ENCODE results near the gene MCM5. TPM values are rescaled to one million over a fixed set of nuclear protein-coding genes. Genes with fewer than 3 reads are reported as not detected.
A peak's percentile ranks its signal among the peaks of the same experiment; 100 is the strongest.

MCM5 gene
- total RNA-seq, 2 experiments from 2014 or later, result 21.6 to 22.6 TPM

GRCh38 chr22:35352214-35353111, 47.5 kb upstream of the MCM5 start:
- ChIA-PET CTCF (interaction anchor here (0.7 kb wide), 1 partner anchor 23 kb away, joined by 3 read pairs; no protein-coding TSS in a partner anchor), POLR2A (no interaction called here)
- peak in 7 of 14 experiments; percentile 15 to 82 (median 46) for DNase-seq
- peaks cover 8% of the 10 kb centered on the region for H3K36me3 Mint-ChIP-seq (ENCODE audit: low read depth)
- H3K4me3 Mint-ChIP-seq, result peak overlapping the region; percentile 8
- H3K4me3 ChIP-seq (ENCODE audit: low read length), result peak overlapping the region; percentile 4
- peaks cover 31% of the 10 kb centered on the region for H3K4me1 ChIP-seq (ENCODE audit: insufficient read depth, low read length)
- H3K27ac Mint-ChIP-seq, result no peak overlapping the region
- intact Hi-C loops (cut with DNase I, micrococcal nuclease), result loop anchor here in 1 of 2 experiments (5.0 kb wide), 2 partner anchors 45 to 870 kb away; no protein-coding TSS in a partner anchor
- H3K9me3 ChIP-seq (ENCODE audit: control insufficient read depth in 1 of 2, insufficient read depth in 1 of 2, low read length in 2 of 2), result no peaks in the 10 kb centered on the region
- H3K36me3 ChIP-seq (ENCODE audit: insufficient read depth, low read length), result peaks cover 3% of the 10 kb centered on the region
- peaks cover 17% of the 10 kb centered on the region for H3K27me3 Mint-ChIP-seq
- TF ChIP-seq, protein P1, sequence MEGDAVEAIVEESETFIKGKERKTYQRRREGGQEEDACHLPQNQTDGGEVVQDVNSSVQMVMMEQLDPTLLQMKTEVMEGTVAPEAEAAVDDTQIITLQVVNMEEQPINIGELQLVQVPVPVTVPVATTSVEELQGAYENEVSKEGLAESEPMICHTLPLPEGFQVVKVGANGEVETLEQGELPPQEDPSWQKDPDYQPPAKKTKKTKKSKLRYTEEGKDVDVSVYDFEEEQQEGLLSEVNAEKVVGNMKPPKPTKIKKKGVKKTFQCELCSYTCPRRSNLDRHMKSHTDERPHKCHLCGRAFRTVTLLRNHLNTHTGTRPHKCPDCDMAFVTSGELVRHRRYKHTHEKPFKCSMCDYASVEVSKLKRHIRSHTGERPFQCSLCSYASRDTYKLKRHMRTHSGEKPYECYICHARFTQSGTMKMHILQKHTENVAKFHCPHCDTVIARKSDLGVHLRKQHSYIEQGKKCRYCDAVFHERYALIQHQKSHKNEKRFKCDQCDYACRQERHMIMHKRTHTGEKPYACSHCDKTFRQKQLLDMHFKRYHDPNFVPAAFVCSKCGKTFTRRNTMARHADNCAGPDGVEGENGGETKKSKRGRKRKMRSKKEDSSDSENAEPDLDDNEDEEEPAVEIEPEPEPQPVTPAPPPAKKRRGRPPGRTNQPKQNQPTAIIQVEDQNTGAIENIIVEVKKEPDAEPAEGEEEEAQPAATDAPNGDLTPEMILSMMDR (IDR thresholded peaks at IDR 0.05), result no peak
- no peaks in the 10 kb centered on the region for H3K9me3 Mint-ChIP-seq
- H3K4me1 Mint-ChIP-seq (ENCODE audit: low read depth), result peaks cover 25% of the 10 kb centered on the region
- no peak overlapping the region for H3K27ac ChIP-seq (ENCODE audit: low read depth in 1 of 2, low read length in 2 of 2)
- no peak for ATAC-seq (ENCODE audit: poor library complexity)
- no peaks in the 10 kb centered on the region for H3K27me3 ChIP-seq (ENCODE audit: control insufficient read depth in 1 of 2, insufficient read depth in 2 of 2, low read length in 2 of 2)

DNA sequence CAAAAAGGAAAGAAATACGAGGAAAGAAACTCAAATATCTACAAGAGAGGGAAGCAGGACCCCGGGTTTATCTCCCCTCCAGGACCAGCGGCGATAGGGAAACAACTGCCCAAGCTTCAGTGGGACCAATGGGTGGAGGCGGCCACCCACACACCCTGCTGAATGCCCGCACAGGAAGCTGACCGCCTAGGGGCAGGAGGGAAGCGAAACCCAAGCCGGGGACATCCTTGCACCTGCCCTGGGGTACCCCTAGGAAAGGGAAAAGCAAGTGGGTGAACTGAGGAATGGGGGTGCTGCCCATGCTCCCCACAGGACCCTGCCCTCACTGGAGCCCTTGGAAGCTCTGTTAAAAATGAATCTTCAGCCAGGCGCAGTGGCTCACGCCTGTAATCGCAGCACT, 46.6 kb upstream of the MCM5 start:
- ATAC-seq (ENCODE audit: poor library complexity) (no peak), DNase-seq (peak in 1 of 14 experiments; percentile 29)
- no peaks in the 10 kb centered on the region for H3K9me3 Mint-ChIP-seq
- no peak overlapping the region for H3K27ac Mint-ChIP-seq
- TF ChIP-seq, protein P1 (IDR thresholded peaks at IDR 0.05), result no peak
- ChIA-PET CTCF (no interaction called here), POLR2A (no interaction called here)
- peaks cover 31% of the 10 kb centered on the region for H3K4me1 ChIP-seq (ENCODE audit: insufficient read depth, low read length)
- H3K9me3 ChIP-seq (ENCODE audit: control insufficient read depth in 1 of 2, insufficient read depth in 1 of 2, low read length in 2 of 2), result no peaks in the 10 kb centered on the region
- no peak overlapping the region for H3K4me3 ChIP-seq (ENCODE audit: low read length)
- no peak overlapping the region for H3K4me3 Mint-ChIP-seq
- peaks cover 25% of the 10 kb centered on the region for H3K4me1 Mint-ChIP-seq (ENCODE audit: low read depth)
- H3K36me3 ChIP-seq (ENCODE audit: insufficient read depth, low read length), result no peaks in the 10 kb centered on the region
- no peak overlapping the region for H3K27ac ChIP-seq (ENCODE audit: low read depth in 1 of 2, low read length in 2 of 2)
- intact Hi-C loops (cut with DNase I, micrococcal nuclease), result loop anchor here in 1 of 2 experiments (5.0 kb wide), 2 partner anchors 44 to 869 kb away; no protein-coding TSS in a partner anchor
- H3K27me3 ChIP-seq (ENCODE audit: control insufficient read depth in 1 of 2, insufficient read depth in 2 of 2, low read length in 2 of 2), result no peaks in the 10 kb centered on the region
- peaks cover 17% of the 10 kb centered on the region for H3K27me3 Mint-ChIP-seq
- H3K36me3 Mint-ChIP-seq (ENCODE audit: low read depth), result no peaks in the 10 kb centered on the region

DNA sequence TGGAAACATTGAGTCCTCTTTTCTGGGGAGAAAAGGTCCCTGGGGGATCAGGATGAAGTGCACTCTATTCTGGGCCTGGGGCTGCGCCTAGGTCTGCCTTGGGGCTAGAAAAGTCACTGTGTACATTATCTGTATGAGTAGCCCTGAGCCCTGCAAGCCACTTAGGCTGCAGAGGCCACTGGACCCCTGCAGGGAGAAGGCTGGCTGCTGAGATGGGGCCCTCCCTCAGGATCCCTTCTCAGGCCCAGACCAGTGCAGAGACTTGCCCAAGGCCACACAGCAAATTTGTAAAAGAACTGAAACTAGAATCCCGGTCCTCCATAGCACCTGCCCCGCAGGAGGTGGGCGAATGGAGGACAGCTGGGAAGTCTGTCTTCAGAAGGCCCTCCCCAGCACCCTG, 45.9 kb upstream of the MCM5 start:
- peaks cover 31% of the 10 kb centered on the region for H3K4me1 ChIP-seq (ENCODE audit: insufficient read depth, low read length)
- intact Hi-C loops (cut with DNase I, micrococcal nuclease), result loop anchor here in 1 of 2 experiments (5.0 kb wide), 2 partner anchors 43 to 868 kb away; no protein-coding TSS in a partner anchor

More for the DNA sequence above, 45.9 kb upstream of the MCM5 start:
- H3K36me3 Mint-ChIP-seq (ENCODE audit: low read depth), result no peaks in the 10 kb centered on the region
- H3K27me3 Mint-ChIP-seq, result peaks cover 17% of the 10 kb centered on the region
- no peak overlapping the region for H3K4me3 Mint-ChIP-seq
- Histone ChIP-seq H3K27me3 (ENCODE audit: control insufficient read depth in 1 of 2, insufficient read depth in 2 of 2, low read length in 2 of 2) (no peaks in the 10 kb centered on the region), H3K36me3 (ENCODE audit: insufficient read depth, low read length) (no peaks in the 10 kb centered on the region), H3K9me3 (ENCODE audit: control insufficient read depth in 1 of 2, insufficient read depth in 1 of 2, low read length in 2 of 2) (no peaks in the 10 kb centered on the region), H3K27ac (ENCODE audit: low read depth in 1 of 2, low read length in 2 of 2) (no peak overlapping the region), H3K4me3 (ENCODE audit: low read length) (no peak overlapping the region)
- no peak overlapping the region for H3K27ac Mint-ChIP-seq
- no peaks in the 10 kb centered on the region for H3K9me3 Mint-ChIP-seq
- ATAC-seq (ENCODE audit: poor library complexity), result no peak
- peaks cover 25% of the 10 kb centered on the region for H3K4me1 Mint-ChIP-seq (ENCODE audit: low read depth)
- ChIA-PET POLR2A (no interaction called here), CTCF (no interaction called here)
- TF ChIP-seq, protein P1 (IDR thresholded peaks at IDR 0.05), result no peak
- no peak for DNase-seq

Measured in CD4-positive, alpha-beta T cell (primary cell).